Endodermal cell (in vitro differentiated cells): ENCODE measurements around the gene IPCEF1. TPM values are rescaled to one million over a fixed set of nuclear protein-coding genes. Genes with fewer than 3 reads are reported as not detected.

Experiments
- DNase-seq: peaks from one replicate; pipeline ENCODE4 v3.0.0-alpha.2; 2017
- H3K27ac ChIP-seq: 2 replicates; pipeline ENCODE4 v1.5.1; 2013; ENCODE audit warnings: mild to moderate bottlenecking, low read depth, low read length, moderate library complexity
- H3K27me3 ChIP-seq: 2 replicates; pipeline ENCODE4 v1.6.1; 2013; ENCODE audit warnings: mild to moderate bottlenecking, low read length, moderate library complexity; ENCODE audit not compliant: insufficient read depth, control insufficient read depth, poor library complexity, severe bottlenecking
- H3K36me3 ChIP-seq: 2 replicates; pipeline ENCODE4 v1.7.0; 2013; ENCODE audit warnings: mild to moderate bottlenecking, low read length, moderate library complexity; ENCODE audit not compliant: control insufficient read depth, insufficient read depth
- H3K4me1 ChIP-seq: one replicate; pipeline ENCODE4 v1.7.0; 2013; ENCODE audit warnings: low read length; ENCODE audit not compliant: control insufficient read depth, insufficient read depth
- H3K4me3 ChIP-seq: 2 replicates; pipeline ENCODE4 v1.5.1; 2013; ENCODE audit warnings: mild to moderate bottlenecking, low read length, moderate library complexity
- H3K9ac ChIP-seq: 2 replicates; pipeline ENCODE4 v1.6.1; 2013; ENCODE audit warnings: mild to moderate bottlenecking, low read length, moderate library complexity; ENCODE audit not compliant: poor library complexity, severe bottlenecking; ENCODE audit errors: extremely low read depth
- H3K9me3 ChIP-seq: 2 replicates; pipeline ENCODE4 v1.6.1; 2013; ENCODE audit warnings: mild to moderate bottlenecking, low read length, moderate library complexity; ENCODE audit not compliant: control insufficient read depth
- H3K27ac Mint-ChIP-seq: 2 replicates; pipeline ENCODE4 v1.8.0; 2020; ENCODE audit warnings: mixed read lengths
- H3K27me3 Mint-ChIP-seq: 2 replicates; pipeline ENCODE4 v1.8.0; 2021; ENCODE audit warnings: mild to moderate bottlenecking, mixed read lengths; ENCODE audit not compliant: insufficient read depth
- H3K36me3 Mint-ChIP-seq: 2 replicates; pipeline ENCODE4 v1.8.0; 2020; ENCODE audit warnings: low read depth, mixed read lengths
- H3K4me1 Mint-ChIP-seq: 2 replicates; pipeline ENCODE4 v1.8.0; 2020; ENCODE audit warnings: mixed read lengths
- H3K4me3 Mint-ChIP-seq: 2 replicates; pipeline ENCODE4 v1.8.0; 2020; ENCODE audit warnings: mild to moderate bottlenecking, moderate library complexity, mixed read lengths
- H3K9me3 Mint-ChIP-seq: 2 replicates; pipeline ENCODE4 v1.8.0; 2020; ENCODE audit warnings: mild to moderate bottlenecking, mixed read lengths
- CTCF ChIP-seq: fragments of 200-600 bp; sonication (generic); conservative IDR thresholded peaks from 2 replicates; pipeline ENCODE4 v1.5.0; 2021; ENCODE audit warnings: antibody characterized with exemption, mild to moderate bottlenecking
- WGBS, 2 experiments: methylation state at CpG; one replicate each; pipeline versions ENCODE4 v1.1.5 to v1.1.7; 2013; ENCODE audit warnings: missing lambda C conversion rate in 2 of 2, mixed read lengths in 1 of 2; ENCODE audit not compliant: insufficient coverage in 1 of 2, insufficient read length in 1 of 2; 5-methylcytosine and 5-hydroxymethylcytosine counted together
- total RNA-seq, 2 donors: library from RNA; stranded (reverse); fragmentation: NEBNext Ultra II Directional in 1 of 2; extraction: Animal tissue kit (Norgen Biotek cat#: 25700) in 1 of 2; gene quantifications; 2 replicates in 1 of 2; 3 replicates in 1 of 2; pipeline ENCODE4 v1.2.1, GENCODE V29; 2021

The IPCEF1 gene
- total RNA-seq, 2 donors from 2014 or later = 2.2 to 2.8 TPM

- Histone ChIP-seq H3K9ac (no peak overlapping the region), H3K4me1 (peaks cover 6% of the 10 kb centered on the region), H3K27ac (no peak overlapping the region), H3K36me3 (no peaks in the 10 kb centered on the region), H3K4me3 (no peak overlapping the region), H3K27me3 (no peaks in the 10 kb centered on the region), H3K9me3 (no peaks in the 10 kb centered on the region)
- peaks cover under 1% of the 10 kb centered on the region for H3K9me3 Mint-ChIP-seq
- H3K27me3 Mint-ChIP-seq = no peaks in the 10 kb centered on the region
- no peak for TF ChIP-seq CTCF
- H3K4me3 Mint-ChIP-seq = no peak overlapping the region
- H3K27ac Mint-ChIP-seq = no peak overlapping the region
- WGBS, 2 experiments = 90 to 94% methylated on average over 5 to 10 of the region's 10 CpGs
- DNase-seq = no peak
- H3K4me1 Mint-ChIP-seq = peaks cover 7% of the 10 kb centered on the region
- H3K36me3 Mint-ChIP-seq = no peaks in the 10 kb centered on the region
Observed at GRCh38 chr6:154301839-154302752, 54.5 kb downstream of the IPCEF1 start.

GRCh38 chr6:154301086-154301625 lies 55.4 kb downstream of the IPCEF1 start:
- no peak for TF ChIP-seq CTCF
- WGBS, 2 experiments = 94 to 100% methylated on average over 2 to 7 of the region's 7 CpGs
- no peak for DNase-seq
- H3K4me1 ChIP-seq = peaks cover 6% of the 10 kb centered on the region
- H3K9me3 Mint-ChIP-seq = no peaks in the 10 kb centered on the region
- H3K4me1 Mint-ChIP-seq = peaks cover 7% of the 10 kb centered on the region
- no peak overlapping the region for H3K27ac Mint-ChIP-seq
- no peaks in the 10 kb centered on the region for H3K36me3 Mint-ChIP-seq
- no peak overlapping the region for H3K4me3 ChIP-seq
- no peak overlapping the region for H3K4me3 Mint-ChIP-seq
- no peak overlapping the region for H3K9ac ChIP-seq
- H3K27ac ChIP-seq = no peak overlapping the region
- H3K9me3 ChIP-seq = no peaks in the 10 kb centered on the region
- no peaks in the 10 kb centered on the region for H3K36me3 ChIP-seq
- H3K27me3 Mint-ChIP-seq = no peaks in the 10 kb centered on the region
- H3K27me3 ChIP-seq = no peaks in the 10 kb centered on the region

- Histone ChIP-seq H3K9me3 (no peaks in the 10 kb centered on the region), H3K9ac (no peak overlapping the region), H3K27ac (no peak overlapping the region), H3K4me1 (peaks cover 6% of the 10 kb centered on the region), H3K36me3 (no peaks in the 10 kb centered on the region), H3K4me3 (no peak overlapping the region), H3K27me3 (no peaks in the 10 kb centered on the region)
- 94 to 97% methylated on average over 2 to 3 of the region's 3 CpGs for WGBS, 2 experiments
- Mint-ChIP-seq H3K27me3 (no peaks in the 10 kb centered on the region), H3K4me3 (no peak overlapping the region), H3K27ac (no peak overlapping the region), H3K36me3 (no peaks in the 10 kb centered on the region), H3K4me1 (peaks cover 7% of the 10 kb centered on the region), H3K9me3 (no peaks in the 10 kb centered on the region)
- no peak for DNase-seq
- TF ChIP-seq CTCF = no peak
Observed at GRCh38 chr6:154298297-154298696, 58.3 kb downstream of the IPCEF1 start.
